OCI-LY1 (cell line): ENCODE measurements around the gene KCNA3.

Experiments used
- EZH2 ChIP-seq: fragments of 200-600 bp; sonication (generic), shearing (Covaris generic); IDR thresholded peaks from 2 replicates; pipeline ENCODE4 v1.8.0; 2017; ENCODE audit warnings: borderline replicate concordance, mixed run types, mild to moderate bottlenecking, antibody characterized with exemption, low read length, moderate library complexity, mixed read lengths
- TF ChIP-seq, protein P1 (sequence below): fragments of 200-600 bp; sonication (generic), shearing (Covaris generic); IDR thresholded peaks from 2 replicates; pipeline ENCODE4 v1.5.1; 2017; ENCODE audit warnings: mild to moderate bottlenecking, antibody characterized with exemption, low read length, moderate library complexity, mixed read lengths

DNA sequence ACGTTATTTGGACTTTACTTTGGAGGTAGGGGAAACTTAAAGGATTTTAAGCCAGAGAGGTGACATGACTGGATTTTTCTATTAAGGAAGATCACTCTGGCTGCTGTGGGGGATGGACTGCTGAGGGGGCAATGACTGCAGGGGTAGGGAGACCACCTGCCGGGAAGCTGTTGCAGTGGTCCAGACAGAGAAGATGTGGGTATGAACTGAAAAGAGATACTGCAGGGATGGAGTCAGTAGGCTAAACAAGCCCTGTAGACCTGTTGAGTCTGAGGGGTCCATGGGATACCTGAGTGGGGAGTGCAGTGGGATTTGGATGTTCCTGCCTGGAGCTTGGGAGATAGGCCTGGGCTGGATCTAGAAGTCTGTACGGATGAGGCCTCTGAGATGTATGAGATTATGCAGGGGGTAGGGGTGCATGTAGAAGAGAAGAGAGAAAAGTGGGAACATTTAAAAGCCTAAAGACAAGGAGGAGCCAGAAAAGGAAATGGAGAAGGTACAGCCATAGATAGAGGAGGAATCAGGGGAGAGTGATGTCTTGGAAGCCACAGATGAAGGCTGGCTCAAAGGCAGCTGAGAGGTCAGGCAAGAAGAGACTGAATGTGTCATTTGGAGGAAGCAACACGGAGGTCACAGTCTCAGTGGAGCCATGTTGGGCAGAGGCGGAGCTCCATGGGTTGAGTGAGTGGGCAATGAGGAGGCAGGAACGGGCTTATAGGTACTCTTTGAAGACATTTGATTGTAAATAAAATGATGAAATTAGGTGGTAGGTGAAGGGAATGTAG is 42.7 kb downstream of the KCNA3 start:
- TF ChIP-seq, protein P1, sequence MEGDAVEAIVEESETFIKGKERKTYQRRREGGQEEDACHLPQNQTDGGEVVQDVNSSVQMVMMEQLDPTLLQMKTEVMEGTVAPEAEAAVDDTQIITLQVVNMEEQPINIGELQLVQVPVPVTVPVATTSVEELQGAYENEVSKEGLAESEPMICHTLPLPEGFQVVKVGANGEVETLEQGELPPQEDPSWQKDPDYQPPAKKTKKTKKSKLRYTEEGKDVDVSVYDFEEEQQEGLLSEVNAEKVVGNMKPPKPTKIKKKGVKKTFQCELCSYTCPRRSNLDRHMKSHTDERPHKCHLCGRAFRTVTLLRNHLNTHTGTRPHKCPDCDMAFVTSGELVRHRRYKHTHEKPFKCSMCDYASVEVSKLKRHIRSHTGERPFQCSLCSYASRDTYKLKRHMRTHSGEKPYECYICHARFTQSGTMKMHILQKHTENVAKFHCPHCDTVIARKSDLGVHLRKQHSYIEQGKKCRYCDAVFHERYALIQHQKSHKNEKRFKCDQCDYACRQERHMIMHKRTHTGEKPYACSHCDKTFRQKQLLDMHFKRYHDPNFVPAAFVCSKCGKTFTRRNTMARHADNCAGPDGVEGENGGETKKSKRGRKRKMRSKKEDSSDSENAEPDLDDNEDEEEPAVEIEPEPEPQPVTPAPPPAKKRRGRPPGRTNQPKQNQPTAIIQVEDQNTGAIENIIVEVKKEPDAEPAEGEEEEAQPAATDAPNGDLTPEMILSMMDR = no peak
- no peak for TF ChIP-seq EZH2
